A549 (cell line): ENCODE measurements around the gene NSD1. TPM values are rescaled to one million over a fixed set of nuclear protein-coding genes. Genes with fewer than 3 reads are reported as not detected.

Experiments
- ATAC-seq, 2 experiments: fragments of 200-7000 bp in 1 of 2; fragments of >200 bp in 1 of 2; cut with Nextera tagmentation in 1 of 2; cut with Tn5 transposase in 1 of 2; 3 replicates each; pipeline versions ENCODE4 v1.8.0 to v1.9.1; 2018 to 2020; ENCODE audit warnings: mild to moderate bottlenecking in 1 of 2, moderate library complexity in 1 of 2
- CTCF ChIA-PET: fragments of 300-600 bp; sonication (Branson Sonifier 250); formaldehyde crosslinking; extraction: SDS; loops from one replicate; lab custom pipeline; 2021; ENCODE audit warnings: antibody characterized with exemption, inconsistent platforms; lab: Yijun Ruan, JAX
- POLR2A ChIA-PET: fragments of 350-600 bp; formaldehyde crosslinking; extraction: SDS; loops from one replicate; lab custom pipeline; 2021; ENCODE audit warnings: antibody characterized with exemption, inconsistent platforms; lab: Yijun Ruan, JAX
- DNase-seq, 2 experiments: peaks; one replicate each; pipeline versions ENCODE4 v3.0.0 to v3.0.0-alpha.2; 2011 to 2016; ENCODE audit warnings: low read depth in 1 of 2, low spot score in 1 of 2
- FAIRE-seq: peaks from 2 replicates; lab custom pipeline; 2011; peaks lifted over from hg19 to GRCh38; lab: Jason Lieb, UNC
- H3K27ac ChIP-seq, 2 experiments: fragments of >200 bp; sonication (Bioruptor Twin); formaldehyde crosslinking; 3 replicates each; pipeline ENCODE4 v1.5.1; 2016 to 2017
- H3K4me1 ChIP-seq: fragments of >200 bp; sonication (Bioruptor Twin); formaldehyde crosslinking; 3 replicates; pipeline ENCODE4 v1.6.1; 2016
- H3K4me2 ChIP-seq: fragments of >200 bp; sonication (Bioruptor Twin); formaldehyde crosslinking; 3 replicates; pipeline ENCODE4 v1.6.1; 2016
- H3K4me3 ChIP-seq: fragments of >200 bp; sonication (Bioruptor Twin); formaldehyde crosslinking; 3 replicates; pipeline ENCODE4 v1.5.1; 2016
- H3K9me3 ChIP-seq: fragments of >200 bp; sonication (Bioruptor Twin); formaldehyde crosslinking; 3 replicates; pipeline ENCODE4 v1.6.1; 2016
- CBX2 ChIP-seq: fragments of 200-600 bp; sonication (generic); IDR thresholded peaks from 2 replicates; pipeline ENCODE4 v1.6.1; 2016; ENCODE audit warnings: low read depth, mild to moderate bottlenecking, borderline replicate concordance
- CBX8 ChIP-seq: fragments of 200-600 bp; sonication (generic); IDR thresholded peaks from 2 replicates; pipeline ENCODE4 v1.6.1; 2016
- CEBPB ChIP-seq, 2 experiments: fragments of >200 bp in 1 of 2; sonication (Bioruptor Twin) in 1 of 2; formaldehyde crosslinking in 1 of 2; IDR thresholded peaks; 2 replicates each; pipeline ENCODE4 v1.6.1; 2012 to 2016
- CHD2 ChIP-seq: fragments of 150-350 bp; IDR thresholded peaks from 2 replicates; pipeline ENCODE4 v1.6.1; 2014; ENCODE audit warnings: low read length; ENCODE audit not compliant: partially characterized antibody
- CHD4 ChIP-seq: fragments of 200-600 bp; sonication (generic); IDR thresholded peaks from 2 replicates; pipeline ENCODE4 v1.6.1; 2016; ENCODE audit warnings: antibody characterized with exemption, mild to moderate bottlenecking, borderline replicate concordance
- EP300 ChIP-seq, 2 experiments: fragments of >200 bp; sonication (Bioruptor Twin); formaldehyde crosslinking; IDR thresholded peaks; 2 replicates in 1 of 2; 3 replicates in 1 of 2; pipeline ENCODE4 v1.6.1; 2016 to 2017
- FOSB ChIP-seq: fragments of 250-450 bp; sonication (Bioruptor Pico); IDR thresholded peaks from 2 replicates; pipeline ENCODE4 v1.5.0; 2020; ENCODE audit warnings: mild to moderate bottlenecking, moderate library complexity
- FOXS1 ChIP-seq: fragments of 250-450 bp; sonication (Bioruptor Pico); IDR thresholded peaks from 2 replicates; pipeline ENCODE4 v1.5.0; 2020; ENCODE audit warnings: mild to moderate bottlenecking, moderate library complexity
- GATA3 ChIP-seq: IDR thresholded peaks from 2 replicates; pipeline ENCODE4 v1.6.1; 2012; ENCODE audit warnings: borderline replicate concordance
- HOXB5 ChIP-seq: fragments of 250-450 bp; sonication (Bioruptor Pico); IDR thresholded peaks from 2 replicates; pipeline ENCODE4 v1.5.0; 2020; ENCODE audit warnings: mild to moderate bottlenecking, moderate library complexity
- JUN ChIP-seq, 2 experiments: fragments of >200 bp; sonication (Bioruptor Twin); formaldehyde crosslinking; IDR thresholded peaks; 2 replicates in 1 of 2; 3 replicates in 1 of 2; pipeline ENCODE4 v1.6.1; 2016 to 2017
- MAFK ChIP-seq: fragments of 450-650 bp; IDR thresholded peaks from 2 replicates; pipeline ENCODE4 v1.6.1; 2014; ENCODE audit not compliant: partially characterized antibody
- POLR2AphosphoS2 ChIP-seq: conservative IDR thresholded peaks from 2 replicates; pipeline ENCODE4 v1.6.1; 2012; ENCODE audit warnings: low read length, improper control_type of control experiment, inconsistent platforms
- RAD21 ChIP-seq, 2 experiments: fragments of >200 bp in 1 of 2; sonication (Bioruptor Twin) in 1 of 2; formaldehyde crosslinking in 1 of 2; IDR thresholded peaks in 1 of 2; conservative IDR thresholded peaks in 1 of 2; 2 replicates in 1 of 2; 3 replicates in 1 of 2; pipeline ENCODE4 v1.6.1; 2012 to 2018; ENCODE audit warnings: inconsistent platforms in 1 of 2
- RFX5 ChIP-seq: fragments of 450-650 bp; IDR thresholded peaks from 2 replicates; pipeline ENCODE4 v1.7.1; 2014; ENCODE audit warnings: antibody characterized with exemption, mild to moderate bottlenecking, moderate library complexity
- WGBS: methylation state at CpG from one replicate; pipeline ENCODE4 v1.1.6; 2017; ENCODE audit errors: missing lambda C conversion rate; 5-methylcytosine and 5-hydroxymethylcytosine counted together
- polyA plus RNA-seq, 4 experiments: library from polyadenylated mRNA; depleted of rRNA in 3 of 4; stranded (reverse); fragments of >200 nt; fragmentation: RNase III in 1 of 4; extraction: RNeasy Plus Mini Kit Qiagen cat#74134 plus additional on column Dnase treatment in 1 of 4; gene quantifications; 2 replicates in 3 of 4; 3 replicates in 1 of 4; pipeline ENCODE4 v1.2.3, GENCODE V29; 2011 to 2017
- TF ChIP-seq, protein P1 (sequence below): IDR thresholded peaks from 2 replicates; pipeline ENCODE4 v1.6.1; 2012; ENCODE audit warnings: low read depth, borderline replicate concordance
- TF ChIP-seq, protein P2 (sequence below): fragments of 450-650 bp; IDR thresholded peaks from 2 replicates; pipeline ENCODE4 v1.6.1; 2014; ENCODE audit warnings: antibody characterized with exemption
- TF ChIP-seq, protein P3 (sequence below): IDR thresholded peaks from 2 replicates; pipeline ENCODE4 v1.6.1; 2012
- TF ChIP-seq, protein P4 (sequence below): fragments of 250-450 bp; sonication (Bioruptor Pico); IDR thresholded peaks from 2 replicates; pipeline ENCODE4 v1.5.0; 2021; ENCODE audit warnings: mild to moderate bottlenecking, moderate library complexity, borderline replicate concordance

NSD1 gene
- polyA plus RNA-seq, 2 of the 4 experiments (the other 2 are of a cell fraction), result 16.3 to 38.2 TPM

DNA sequence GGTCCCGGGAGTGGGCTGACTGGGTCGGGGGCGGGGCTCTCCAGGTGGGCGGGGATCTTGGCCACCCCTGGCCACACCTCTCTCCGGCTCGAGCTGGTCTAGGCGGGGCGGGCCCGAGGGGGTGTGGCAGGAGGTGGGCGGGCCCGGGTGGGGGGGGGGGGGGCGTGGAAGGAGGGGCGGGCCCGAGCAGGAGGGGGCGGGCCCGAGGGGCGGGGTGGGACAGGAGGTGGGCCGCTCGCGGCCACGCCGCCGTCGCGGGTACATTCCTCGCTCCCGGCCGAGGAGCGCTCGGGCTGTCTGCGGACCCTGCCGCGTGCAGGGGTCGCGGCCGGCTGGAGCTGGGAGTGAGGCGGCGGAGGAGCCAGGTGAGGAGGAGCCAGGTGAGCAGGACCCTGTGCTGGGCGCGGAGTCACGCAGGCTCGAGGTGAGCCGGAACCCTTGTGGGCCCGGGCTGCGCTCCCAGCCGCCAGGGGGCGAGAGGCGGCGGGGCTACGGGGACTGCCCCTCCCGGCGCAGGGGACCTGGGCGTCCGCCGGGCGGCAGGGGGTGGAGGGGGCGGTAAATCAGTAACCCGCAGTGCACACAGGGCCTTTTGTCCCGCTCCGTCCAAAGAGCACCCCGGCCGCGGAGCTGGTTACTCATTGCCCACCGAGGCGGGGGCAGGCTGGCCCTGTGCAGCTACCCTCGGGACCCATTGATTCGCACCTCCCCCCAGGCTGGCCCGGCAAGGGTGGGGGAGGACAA lies 46.7 kb upstream of the NSD1 start, which contains the start of gene FGFR4 (continued):
- TF ChIP-seq, protein P1, sequence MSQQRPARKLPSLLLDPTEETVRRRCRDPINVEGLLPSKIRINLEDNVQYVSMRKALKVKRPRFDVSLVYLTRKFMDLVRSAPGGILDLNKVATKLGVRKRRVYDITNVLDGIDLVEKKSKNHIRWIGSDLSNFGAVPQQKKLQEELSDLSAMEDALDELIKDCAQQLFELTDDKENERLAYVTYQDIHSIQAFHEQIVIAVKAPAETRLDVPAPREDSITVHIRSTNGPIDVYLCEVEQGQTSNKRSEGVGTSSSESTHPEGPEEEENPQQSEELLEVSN, result peak; percentile 32; the same call in 1 of the 2 replicates
- TF ChIP-seq, all 56 proteins: peak for 10

DNA sequence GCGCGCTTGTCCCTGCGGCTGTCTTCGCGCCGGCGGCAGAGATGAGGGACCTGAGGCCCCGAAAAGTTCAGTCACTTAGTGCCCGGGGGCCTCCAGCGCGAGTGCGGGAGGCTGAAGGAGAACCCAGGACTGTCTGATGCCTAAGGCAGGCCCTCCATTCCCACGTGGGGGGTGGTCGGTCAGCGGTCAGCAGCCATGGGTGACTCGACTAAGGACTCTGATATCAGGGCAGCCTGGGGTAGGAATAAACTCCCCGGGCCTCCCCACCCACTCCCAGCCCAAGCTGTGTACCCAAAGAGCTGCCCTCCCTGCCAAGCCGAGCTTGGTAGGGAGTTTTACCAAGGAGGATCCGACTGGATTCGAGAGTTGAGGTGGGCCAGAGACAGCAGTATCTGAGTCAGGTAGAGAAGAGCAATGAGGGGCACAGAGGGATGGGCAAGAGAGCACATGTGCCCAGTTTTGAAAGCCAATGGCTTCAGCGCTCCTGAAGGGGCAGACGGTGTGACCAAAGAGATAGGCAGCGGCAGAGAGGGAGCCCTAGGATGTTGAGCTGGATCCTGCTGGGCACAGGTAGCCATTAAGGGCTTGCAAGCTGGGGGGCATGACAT lies 46.1 kb upstream of the NSD1 start:
- TF ChIP-seq FOSB (CRISPR knock-in tag), result no peak
- no peak for TF ChIP-seq FOXS1 (CRISPR knock-in tag)
- TF ChIP-seq, protein P2, sequence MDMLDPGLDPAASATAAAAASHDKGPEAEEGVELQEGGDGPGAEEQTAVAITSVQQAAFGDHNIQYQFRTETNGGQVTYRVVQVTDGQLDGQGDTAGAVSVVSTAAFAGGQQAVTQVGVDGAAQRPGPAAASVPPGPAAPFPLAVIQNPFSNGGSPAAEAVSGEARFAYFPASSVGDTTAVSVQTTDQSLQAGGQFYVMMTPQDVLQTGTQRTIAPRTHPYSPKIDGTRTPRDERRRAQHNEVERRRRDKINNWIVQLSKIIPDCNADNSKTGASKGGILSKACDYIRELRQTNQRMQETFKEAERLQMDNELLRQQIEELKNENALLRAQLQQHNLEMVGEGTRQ, result no peak
- TF ChIP-seq CHD2, result no peak
- TF ChIP-seq, protein P1, result 0 out of 2 replicates have a peak, but pooled peaks have one; percentile 12
- TF ChIP-seq CEBPB (IDR thresholded peaks at IDR 0.05), result no peak
- FAIRE-seq (no peak), DNase-seq (no peak), ATAC-seq (peak; percentile 4 to 40; a peak in 3 of 6 replicates)
- no peaks in the 10 kb centered on the region for H3K9me3 ChIP-seq
- H3K4me1 ChIP-seq, result peaks cover 30% of the 10 kb centered on the region
- 12% methylated on average over 22 of the region's 23 CpGs for WGBS
- peak overlapping the region; percentile 84 to 91 for H3K27ac ChIP-seq
- H3K4me2 ChIP-seq, result peak overlapping the region; percentile 91
- POLR2A ChIA-PET, result interaction anchor here (0.8 kb wide), 1 partner anchor 10 kb away, joined by 3 read pairs; no protein-coding TSS in a partner anchor
- CTCF ChIA-PET, result interaction anchor here (0.6 to 13.8 kb wide), 15 partner anchors 9 to 426 kb away, joined by 3 to 111 read pairs (median 4); no protein-coding TSS in a partner anchor
- peak overlapping the region; percentile 51 for H3K4me3 ChIP-seq

DNA sequence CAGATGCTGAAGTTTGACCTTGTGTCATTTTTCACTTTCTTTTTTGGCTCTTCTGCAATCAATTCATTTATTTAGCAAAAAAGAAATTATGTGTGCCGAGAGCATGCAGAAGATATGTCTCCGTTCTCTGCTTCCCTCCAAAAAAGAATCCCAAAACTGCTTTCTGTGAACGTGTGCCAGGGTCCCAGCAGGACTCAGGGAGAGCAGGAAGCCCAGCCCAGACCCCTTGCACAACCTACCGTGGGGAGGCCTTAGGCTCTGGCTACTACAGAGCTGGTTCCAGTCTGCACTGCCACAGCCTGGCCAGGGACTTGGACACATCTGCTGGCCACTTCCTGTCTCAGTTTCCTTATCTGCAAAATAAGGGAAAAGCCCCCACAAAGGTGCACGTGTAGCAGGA lies 44.4 kb upstream of the NSD1 start:
- TF ChIP-seq POLR2AphosphoS2 (no peak), CBX2 (no peak), MAFK (no peak), JUN (IDR thresholded peaks at IDR 0.05) (no peak), FOSB (CRISPR knock-in tag) (no peak), HOXB5 (CRISPR knock-in tag) (no peak)
- peak overlapping the region in 1 of 2 experiments; percentile 69; a peak in 2 of 6 replicates for H3K27ac ChIP-seq
- no peaks in the 10 kb centered on the region for H3K9me3 ChIP-seq
- peak overlapping the region; percentile 91 for H3K4me2 ChIP-seq
- 64% methylated on average over 5 of the region's 5 CpGs for WGBS
- ATAC-seq (no peak), DNase-seq (no peak), FAIRE-seq (no peak)
- H3K4me3 ChIP-seq, result no peak overlapping the region
- POLR2A ChIA-PET, result interaction anchor here (0.6 kb wide), 1 partner anchor 22 kb away, joined by 3 read pairs; no protein-coding TSS in a partner anchor
- peaks cover 35% of the 10 kb centered on the region for H3K4me1 ChIP-seq
- CTCF ChIA-PET, result interaction anchor here (1.0 to 13.8 kb wide), 3 partner anchors 8 to 429 kb away, joined by 3 to 111 read pairs (median 21); no protein-coding TSS in a partner anchor

DNA sequence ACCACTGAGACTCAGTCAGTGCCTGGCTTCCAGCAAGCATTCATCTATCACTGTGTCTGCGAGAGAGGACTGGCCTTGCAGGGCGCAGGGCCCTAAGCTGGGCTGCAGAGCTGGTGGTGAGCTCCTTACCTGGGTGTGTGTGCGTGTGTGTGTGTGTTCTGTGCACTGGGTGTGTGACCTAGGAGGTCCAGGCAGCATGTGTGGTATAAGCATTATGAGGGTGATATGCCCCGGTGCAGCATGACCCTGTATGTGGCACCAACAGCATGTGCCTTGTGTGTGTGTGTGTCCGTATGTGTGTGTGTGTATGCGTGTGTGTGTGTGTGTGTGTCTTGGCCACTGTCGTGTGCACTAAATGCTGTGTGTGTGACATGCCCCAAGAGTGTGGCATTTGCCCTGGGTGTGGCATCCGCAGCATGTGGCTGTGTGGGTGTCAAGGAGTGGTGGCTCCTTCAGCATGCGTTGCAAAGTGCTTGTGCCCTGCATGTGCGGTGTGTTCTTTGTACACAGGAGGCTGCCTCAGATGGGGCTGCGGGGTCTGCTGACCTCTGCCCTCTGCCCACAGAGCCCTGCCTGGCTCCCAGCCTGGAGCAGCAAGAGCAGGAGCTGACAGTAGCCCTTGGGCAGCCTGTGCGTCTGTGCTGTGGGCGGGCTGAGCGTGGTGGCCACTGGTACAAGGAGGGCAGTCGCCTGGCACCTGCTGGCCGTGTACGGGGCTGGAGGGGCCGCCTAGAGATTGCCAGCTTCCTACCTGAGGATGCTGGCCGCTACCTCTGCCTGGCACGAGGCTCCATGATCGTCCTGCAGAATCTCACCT lies 43.5 kb upstream of the NSD1 start:
- no peak for DNase-seq
- no peak for ATAC-seq
- peak overlapping the region in 1 of 2 experiments; percentile 69; a peak in 1 of 6 replicates for H3K27ac ChIP-seq
- H3K4me2 ChIP-seq, result peak overlapping the region; percentile 91; the same call in 1 of the 3 replicates
- H3K4me1 ChIP-seq, result peaks cover 44% of the 10 kb centered on the region
- CTCF ChIA-PET, result interaction anchor here (1.0 to 13.8 kb wide), 4 partner anchors 18 to 429 kb away, joined by 3 to 111 read pairs (median 36); no protein-coding TSS in a partner anchor
- no peak for FAIRE-seq
- WGBS, result 80% methylated on average over 17 of the region's 21 CpGs
- POLR2A ChIA-PET, result interaction anchor here (0.6 kb wide), 1 partner anchor 21 kb away, joined by 3 read pairs; no protein-coding TSS in a partner anchor
- H3K4me3 ChIP-seq, result no peak overlapping the region
- TF ChIP-seq, protein P3, sequence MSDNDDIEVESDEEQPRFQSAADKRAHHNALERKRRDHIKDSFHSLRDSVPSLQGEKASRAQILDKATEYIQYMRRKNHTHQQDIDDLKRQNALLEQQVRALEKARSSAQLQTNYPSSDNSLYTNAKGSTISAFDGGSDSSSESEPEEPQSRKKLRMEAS, result no peak
- no peak for TF ChIP-seq RAD21 (conservative IDR thresholded peaks at IDR 0.05 in 1 of 2, IDR thresholded peaks at IDR 0.05 in 1 of 2)
- TF ChIP-seq, protein P4, sequence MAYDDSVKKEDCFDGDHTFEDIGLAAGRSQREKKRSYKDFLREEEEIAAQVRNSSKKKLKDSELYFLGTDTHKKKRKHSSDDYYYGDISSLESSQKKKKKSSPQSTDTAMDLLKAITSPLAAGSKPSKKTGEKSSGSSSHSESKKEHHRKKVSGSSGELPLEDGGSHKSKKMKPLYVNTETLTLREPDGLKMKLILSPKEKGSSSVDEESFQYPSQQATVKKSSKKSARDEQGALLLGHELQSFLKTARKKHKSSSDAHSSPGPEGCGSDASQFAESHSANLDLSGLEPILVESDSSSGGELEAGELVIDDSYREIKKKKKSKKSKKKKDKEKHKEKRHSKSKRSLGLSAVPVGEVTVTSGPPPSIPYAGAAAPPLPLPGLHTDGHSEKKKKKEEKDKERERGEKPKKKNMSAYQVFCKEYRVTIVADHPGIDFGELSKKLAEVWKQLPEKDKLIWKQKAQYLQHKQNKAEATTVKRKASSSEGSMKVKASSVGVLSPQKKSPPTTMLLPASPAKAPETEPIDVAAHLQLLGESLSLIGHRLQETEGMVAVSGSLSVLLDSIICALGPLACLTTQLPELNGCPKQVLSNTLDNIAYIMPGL, result no peak
- no peak for TF ChIP-seq CBX2
- no peak for TF ChIP-seq CHD4
- no peak for TF ChIP-seq GATA3
- no peak for TF ChIP-seq HOXB5 (CRISPR knock-in tag)
- TF ChIP-seq EP300 (IDR thresholded peaks at IDR 0.05), result no peak
- TF ChIP-seq FOXS1 (CRISPR knock-in tag), result no peak
- TF ChIP-seq RFX5, result no peak
- TF ChIP-seq CBX8, result no peak
- TF ChIP-seq, all 56 proteins: peak for 0
- H3K9me3 ChIP-seq, result no peaks in the 10 kb centered on the region
